HPDE6-E6E7 (cell line): Measurements from ENCODE around the gene MLYCD.

Experiments used
- DNase-seq: peaks from one replicate; pipeline ENCODE4 v3.0.0; 2011; ENCODE audit warnings: missing footprints; ENCODE audit errors: extremely low spot score

Gene MLYCD

GRCh38 chr16:83970430-83970815 lies 71.5 kb downstream of the MLYCD start:
- no peak for DNase-seq

GRCh38 chr16:83971165-83972130 lies 72.5 kb downstream of the MLYCD start:
- no peak for DNase-seq

GRCh38 chr16:83972256-83973008 lies 73.5 kb downstream of the MLYCD start:
- DNase-seq, result no peak

GRCh38 chr16:83973077-83973476 lies 74.2 kb downstream of the MLYCD start:
- no peak for DNase-seq

GRCh38 chr16:83973581-83974385 lies 74.9 kb downstream of the MLYCD start:
- DNase-seq, result no peak

GRCh38 chr16:83974475-83974874 lies 75.6 kb downstream of the MLYCD start:
- DNase-seq, result no peak

- DNase-seq, result no peak
These were observed 76.8 kb downstream of the MLYCD start for GRCh38 chr16:83975590-83976260.
